Dendritic cell treated with granulocyte-macrophage colony-stimulating factor and Interleukin-4, amounts not matched to agents 40 ng/mL and 50 ng/mL, for 4 days (primary cell): Measurements from ENCODE around the gene CMTM4.
"Not testable (repeated sequence)": the region's sequence is repeated elsewhere in the genome, so short reads cannot be mapped to it uniquely, and the experiment has no call there.

Experiments used
- H3K27ac Mint-ChIP-seq: one replicate; pipeline ENCODE4 v1.8.0; 2022; ENCODE audit warnings: mild to moderate bottlenecking, mixed read lengths
- H3K27me3 Mint-ChIP-seq: one replicate; pipeline ENCODE4 v1.8.0; 2022; ENCODE audit warnings: mild to moderate bottlenecking, mixed read lengths
- H3K36me3 Mint-ChIP-seq: one replicate; pipeline ENCODE4 v1.8.0; 2022; ENCODE audit warnings: low read depth, mixed read lengths
- H3K4me1 Mint-ChIP-seq: one replicate; pipeline ENCODE4 v1.8.0; 2022; ENCODE audit warnings: low read depth, mixed read lengths
- H3K4me3 Mint-ChIP-seq: one replicate; pipeline ENCODE4 v1.8.0; 2022; ENCODE audit warnings: mild to moderate bottlenecking, moderate library complexity, mixed read lengths
- H3K9me3 Mint-ChIP-seq: one replicate; pipeline ENCODE4 v1.8.0; 2022; ENCODE audit warnings: mixed read lengths
- intact Hi-C: fragments of 100-400 bp; cut with micrococcal nuclease; formaldehyde crosslinking; loops from one replicate; pipeline ENCODE4 v1.15.0; 2022

Gene CMTM4

GRCh38 chr16:66695935-66696668, 441 bp downstream of the CMTM4 start:
- Mint-ChIP-seq H3K4me1 (peaks cover 35% of the 10 kb centered on the region), H3K9me3 (no peaks in the 10 kb centered on the region), H3K36me3 (no peaks in the 10 kb centered on the region), H3K27me3 (peaks cover 4% of the 10 kb centered on the region), H3K4me3 (peak overlapping the region; percentile 82), H3K27ac (peak overlapping the region; percentile 67)
- intact Hi-C loops = loop anchor here (5.0 kb wide), 2 partner anchors 34 to 89 kb away; no protein-coding TSS in a partner anchor

GRCh38 chr16:66695471-66695934, 1.0 kb downstream of the CMTM4 start:
- Mint-ChIP-seq H3K36me3 (no peaks in the 10 kb centered on the region), H3K4me1 (peaks cover 35% of the 10 kb centered on the region), H3K27ac (peak overlapping the region; percentile 67), H3K27me3 (peaks cover 4% of the 10 kb centered on the region), H3K4me3 (peak overlapping the region; percentile 82), H3K9me3 (no peaks in the 10 kb centered on the region)
- intact Hi-C loops = loop anchor here (5.0 kb wide), 2 partner anchors 33 to 88 kb away; no protein-coding TSS in a partner anchor

GRCh38 chr16:66693149-66693548, 3.4 kb downstream of the CMTM4 start:
- Mint-ChIP-seq H3K27me3 (peaks cover 4% of the 10 kb centered on the region), H3K27ac (no peak overlapping the region), H3K36me3 (no peaks in the 10 kb centered on the region), H3K4me1 (peaks cover 26% of the 10 kb centered on the region), H3K9me3 (no peaks in the 10 kb centered on the region), H3K4me3 (no peak overlapping the region)
- intact Hi-C loops = no loop called here

GRCh38 chr16:66692341-66692740, 4.2 kb downstream of the CMTM4 start:
- intact Hi-C loops = no loop called here
- no peak overlapping the region for H3K27ac Mint-ChIP-seq
- H3K27me3 Mint-ChIP-seq = peaks cover 4% of the 10 kb centered on the region
- no peaks in the 10 kb centered on the region for H3K9me3 Mint-ChIP-seq
- no peak overlapping the region for H3K4me3 Mint-ChIP-seq
- H3K4me1 Mint-ChIP-seq = peaks cover 26% of the 10 kb centered on the region
- no peaks in the 10 kb centered on the region for H3K36me3 Mint-ChIP-seq

DNA sequence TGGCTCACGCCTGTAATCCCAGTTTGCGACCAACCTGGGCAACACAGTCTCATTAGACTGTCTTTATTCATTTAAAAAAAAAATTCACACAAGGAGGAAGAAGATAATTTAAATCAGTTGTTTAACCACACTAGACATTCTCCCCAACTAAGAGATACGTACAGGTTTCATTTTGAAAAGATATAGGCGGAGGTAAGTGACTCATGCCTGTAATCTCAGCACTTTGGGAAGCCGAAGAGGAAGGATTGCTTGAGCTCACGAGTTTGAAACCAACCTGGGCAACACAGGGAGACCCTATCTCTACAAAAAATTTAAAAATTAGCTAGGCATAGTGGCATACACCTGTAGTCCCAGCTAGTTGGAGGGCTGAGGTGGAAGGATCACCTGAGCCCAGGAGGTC, 5.3 kb downstream of the CMTM4 start:
- no peak overlapping the region for H3K4me3 Mint-ChIP-seq
- H3K36me3 Mint-ChIP-seq = no peaks in the 10 kb centered on the region
- H3K27ac Mint-ChIP-seq = no peak overlapping the region
- H3K9me3 Mint-ChIP-seq = no peaks in the 10 kb centered on the region
- peaks cover 21% of the 10 kb centered on the region for H3K4me1 Mint-ChIP-seq
- H3K27me3 Mint-ChIP-seq = peaks cover 4% of the 10 kb centered on the region
- intact Hi-C loops = no loop called here

DNA sequence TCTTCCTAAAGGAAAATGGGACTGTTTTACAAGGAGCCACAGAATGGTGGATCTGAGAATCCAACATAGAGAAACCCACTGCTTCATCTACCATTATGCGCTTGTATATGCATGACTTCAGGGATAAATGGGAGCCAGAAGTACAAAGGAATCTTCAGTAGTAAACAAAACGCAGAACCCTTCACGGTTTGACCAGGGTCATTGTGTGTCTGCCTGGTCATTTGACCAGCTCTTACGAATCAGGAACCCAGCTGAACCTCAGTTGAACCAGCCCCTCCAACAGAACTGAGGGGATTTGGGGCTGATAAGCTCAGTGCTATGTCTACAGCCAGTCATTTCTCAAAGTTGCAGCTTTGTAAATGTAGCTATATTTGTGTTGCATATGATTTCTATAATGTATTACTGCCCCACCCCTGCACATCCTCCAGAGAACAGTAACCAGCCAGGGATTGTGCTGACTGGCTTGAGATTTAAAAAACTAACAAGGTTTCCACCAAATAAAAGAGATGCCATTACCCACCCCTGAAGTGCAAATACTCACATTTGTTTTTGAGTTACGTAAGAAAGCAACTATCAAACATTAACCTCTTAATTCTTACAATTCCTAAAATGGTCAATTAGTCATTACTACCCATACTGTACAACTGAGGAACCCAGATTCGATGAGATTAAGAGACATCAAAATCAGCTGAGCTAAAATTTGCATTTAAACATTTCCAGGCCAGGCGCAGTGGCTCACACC, 6.3 kb downstream of the CMTM4 start:
- Mint-ChIP-seq H3K4me3 (no peak overlapping the region), H3K27ac (no peak overlapping the region), H3K27me3 (peaks cover 2% of the 10 kb centered on the region), H3K36me3 (no peaks in the 10 kb centered on the region), H3K4me1 (peaks cover 15% of the 10 kb centered on the region), H3K9me3 (no peaks in the 10 kb centered on the region)
- intact Hi-C loops = no loop called here

DNA sequence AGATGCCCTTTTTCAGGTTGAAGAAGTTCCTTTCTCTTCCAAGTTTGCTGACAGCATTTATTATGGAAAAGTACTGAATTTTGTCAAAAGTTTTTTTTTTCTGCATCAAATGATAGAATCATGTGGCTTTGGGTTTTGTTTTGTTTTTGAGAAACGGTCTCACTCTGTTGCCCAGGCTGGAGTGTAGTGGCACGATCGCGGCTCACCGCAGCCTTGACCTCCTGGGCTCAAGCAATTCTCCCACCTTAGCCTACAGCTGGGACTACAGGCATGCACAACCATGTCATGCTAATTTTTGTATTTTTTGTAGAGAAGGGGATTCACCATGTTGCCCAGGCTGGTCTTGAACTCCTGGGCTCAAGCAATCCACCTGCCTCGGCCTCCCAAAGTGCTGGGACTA, 7.3 kb downstream of the CMTM4 start:
- Mint-ChIP-seq H3K9me3 (no peaks in the 10 kb centered on the region), H3K4me3 (no peak overlapping the region), H3K36me3 (no peaks in the 10 kb centered on the region)

GRCh38 chr16:66687906-66688625, 8.5 kb downstream of the CMTM4 start:
- peaks cover 6% of the 10 kb centered on the region for H3K4me1 Mint-ChIP-seq
- H3K4me3 Mint-ChIP-seq = no peak overlapping the region
- H3K9me3 Mint-ChIP-seq = no peaks in the 10 kb centered on the region
- no peaks in the 10 kb centered on the region for H3K36me3 Mint-ChIP-seq
- H3K27ac Mint-ChIP-seq = no peak overlapping the region
- H3K27me3 Mint-ChIP-seq = no peaks in the 10 kb centered on the region
- intact Hi-C loops = no loop called here

More for the DNA sequence above, 7.3 kb downstream of the CMTM4 start:
- Mint-ChIP-seq H3K27me3 (no peaks in the 10 kb centered on the region), H3K27ac (no peak overlapping the region), H3K4me1 (peaks cover 12% of the 10 kb centered on the region)
- intact Hi-C loops = no loop called here

GRCh38 chr16:66685501-66686115, 10.9 kb downstream of the CMTM4 start:
- intact Hi-C loops, H3K4me1 Mint-ChIP-seq, H3K9me3 Mint-ChIP-seq, H3K27ac Mint-ChIP-seq, H3K36me3 Mint-ChIP-seq, H3K4me3 Mint-ChIP-seq, H3K27me3 Mint-ChIP-seq: not testable (repeated sequence)

DNA sequence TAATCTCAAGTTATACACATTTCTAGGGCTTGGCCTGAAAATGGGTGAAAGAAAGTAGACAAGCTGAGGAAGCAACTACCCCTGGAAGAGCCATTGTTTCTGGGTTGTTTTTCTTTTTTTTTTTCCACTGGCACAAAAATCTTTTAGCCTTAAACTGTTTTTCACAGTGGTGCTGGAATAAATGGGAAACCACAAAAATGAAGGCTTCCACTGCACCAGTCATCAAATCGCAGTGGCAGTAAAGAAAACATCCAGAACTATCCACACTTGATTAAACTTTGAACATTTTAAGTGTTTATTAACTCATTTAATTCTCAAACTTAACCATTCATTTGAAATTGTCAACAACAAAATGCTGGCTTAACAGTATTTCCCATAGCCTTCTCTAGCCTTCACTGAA, 14.3 kb downstream of the CMTM4 start:
- no peak overlapping the region for H3K4me3 Mint-ChIP-seq
- intact Hi-C loops = no loop called here
- H3K27me3 Mint-ChIP-seq = no peaks in the 10 kb centered on the region
- peaks cover 7% of the 10 kb centered on the region for H3K36me3 Mint-ChIP-seq
- H3K4me1 Mint-ChIP-seq = peaks cover 6% of the 10 kb centered on the region
- H3K27ac Mint-ChIP-seq = no peak overlapping the region
- H3K9me3 Mint-ChIP-seq = no peaks in the 10 kb centered on the region

DNA sequence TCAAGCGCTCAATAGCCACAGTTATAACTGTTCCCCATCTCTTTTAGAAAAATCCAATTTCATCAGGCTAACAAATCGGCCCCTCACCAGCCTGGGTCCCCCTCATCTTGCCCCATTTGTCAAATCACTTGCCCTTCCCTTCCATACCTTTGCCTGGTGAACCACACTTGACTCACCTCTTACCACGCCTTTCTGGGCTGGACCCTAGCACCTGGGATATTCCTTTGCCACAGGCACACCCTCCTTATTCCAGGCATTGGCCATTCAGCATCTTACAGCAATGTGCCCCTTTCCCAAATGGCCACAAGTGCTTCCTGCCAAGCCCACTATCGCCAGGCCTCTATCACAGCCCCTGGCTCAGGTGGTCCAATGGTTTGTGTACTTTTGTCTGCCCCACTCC, 14.9 kb downstream of the CMTM4 start:
- H3K9me3 Mint-ChIP-seq = no peaks in the 10 kb centered on the region
- intact Hi-C loops = no loop called here

GRCh38 chr16:66678337-66678736, 18.2 kb downstream of the CMTM4 start:
- no peaks in the 10 kb centered on the region for H3K27me3 Mint-ChIP-seq
- H3K4me1 Mint-ChIP-seq = no peaks in the 10 kb centered on the region
- no peaks in the 10 kb centered on the region for H3K9me3 Mint-ChIP-seq
- H3K27ac Mint-ChIP-seq = no peak overlapping the region
- H3K4me3 Mint-ChIP-seq = no peak overlapping the region
- intact Hi-C loops = no loop called here
- peaks cover 7% of the 10 kb centered on the region for H3K36me3 Mint-ChIP-seq

More for the DNA sequence above, 14.9 kb downstream of the CMTM4 start:
- Mint-ChIP-seq H3K36me3 (peaks cover 7% of the 10 kb centered on the region), H3K4me3 (no peak overlapping the region), H3K27me3 (no peaks in the 10 kb centered on the region), H3K27ac (no peak overlapping the region), H3K4me1 (peaks cover 6% of the 10 kb centered on the region)

DNA sequence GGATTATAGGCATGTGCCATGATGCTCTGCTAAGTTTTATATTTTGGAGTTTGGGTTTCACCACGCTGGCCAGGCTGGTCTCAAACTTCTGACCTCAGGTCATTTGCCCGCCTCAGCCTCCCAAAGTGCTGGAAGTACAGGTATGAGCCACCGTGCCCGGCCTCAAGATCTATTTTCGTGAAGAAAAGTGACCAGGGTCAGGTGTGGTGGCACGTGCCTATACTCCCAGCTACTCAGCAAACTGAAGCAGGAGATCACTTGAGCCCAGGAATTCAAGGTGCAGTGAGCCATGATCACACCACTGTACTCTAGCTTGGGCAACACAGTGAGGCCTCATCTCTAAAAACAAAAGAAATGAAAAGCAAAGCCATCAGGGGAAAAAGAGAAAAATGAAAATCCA, 18.7 kb downstream of the CMTM4 start:
- intact Hi-C loops = no loop called here
- Mint-ChIP-seq H3K27ac (no peak overlapping the region), H3K36me3 (peaks cover 7% of the 10 kb centered on the region)

More for the DNA sequence above, 18.7 kb downstream of the CMTM4 start:
- Mint-ChIP-seq H3K27me3 (no peaks in the 10 kb centered on the region), H3K9me3 (no peaks in the 10 kb centered on the region), H3K4me1 (no peaks in the 10 kb centered on the region), H3K4me3 (no peak overlapping the region)
